ENCODE data around the gene TTC3. TPM values are rescaled to one million over a fixed set of nuclear protein-coding genes. Genes with fewer than 3 reads are reported as not detected.
"Not testable (repeated sequence)": the region's sequence is repeated elsewhere in the genome, so short reads cannot be mapped to it uniquely, and the experiment has no call there.

TTC3 gene
- total and polyA plus RNA-seq, 7 donors = 6.5 to 50.3 (median 25.7) TPM

DNA sequence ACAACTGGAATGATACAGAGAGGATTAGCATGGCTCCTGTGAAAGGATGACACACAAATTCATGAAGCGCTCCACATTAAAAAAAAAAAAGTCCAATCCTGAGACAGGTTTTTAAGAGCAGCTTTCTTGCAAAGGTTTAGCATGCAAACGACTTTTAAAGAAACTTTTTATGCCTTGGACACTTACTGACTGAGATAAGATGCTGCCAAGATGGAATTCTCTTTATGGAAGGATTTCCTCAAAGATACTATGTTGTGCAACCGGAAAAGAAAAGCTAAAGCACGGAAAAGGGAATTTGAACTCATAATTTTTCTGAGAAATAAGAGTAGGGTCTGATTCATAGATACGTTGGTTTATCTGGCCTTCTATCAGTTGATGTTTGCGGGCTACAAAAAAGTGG, 27.5 kb upstream of the TTC3 start:
- no peaks in the 10 kb centered on the region for H3K27me3 ChIP-seq (ENCODE audit: insufficient read depth in 3 of 3, low read length in 2 of 3)
- WGBS, 3 donors = 84 to 89% (median 86%) methylated on average over 6 of the region's 6 CpGs
- no peaks in the 10 kb centered on the region for H3K36me3 ChIP-seq (ENCODE audit: insufficient read depth in 1 of 2, low read depth in 1 of 2)
- ATAC-seq (no peak), DNase-seq (no peak)
- intact Hi-C loops (cut with DNase I) = no loop called here
- H3K4me3 ChIP-seq = no peak overlapping the region
- H3K4me1 ChIP-seq = no peaks in the 10 kb centered on the region
- TF ChIP-seq, protein P1, sequence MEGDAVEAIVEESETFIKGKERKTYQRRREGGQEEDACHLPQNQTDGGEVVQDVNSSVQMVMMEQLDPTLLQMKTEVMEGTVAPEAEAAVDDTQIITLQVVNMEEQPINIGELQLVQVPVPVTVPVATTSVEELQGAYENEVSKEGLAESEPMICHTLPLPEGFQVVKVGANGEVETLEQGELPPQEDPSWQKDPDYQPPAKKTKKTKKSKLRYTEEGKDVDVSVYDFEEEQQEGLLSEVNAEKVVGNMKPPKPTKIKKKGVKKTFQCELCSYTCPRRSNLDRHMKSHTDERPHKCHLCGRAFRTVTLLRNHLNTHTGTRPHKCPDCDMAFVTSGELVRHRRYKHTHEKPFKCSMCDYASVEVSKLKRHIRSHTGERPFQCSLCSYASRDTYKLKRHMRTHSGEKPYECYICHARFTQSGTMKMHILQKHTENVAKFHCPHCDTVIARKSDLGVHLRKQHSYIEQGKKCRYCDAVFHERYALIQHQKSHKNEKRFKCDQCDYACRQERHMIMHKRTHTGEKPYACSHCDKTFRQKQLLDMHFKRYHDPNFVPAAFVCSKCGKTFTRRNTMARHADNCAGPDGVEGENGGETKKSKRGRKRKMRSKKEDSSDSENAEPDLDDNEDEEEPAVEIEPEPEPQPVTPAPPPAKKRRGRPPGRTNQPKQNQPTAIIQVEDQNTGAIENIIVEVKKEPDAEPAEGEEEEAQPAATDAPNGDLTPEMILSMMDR (IDR thresholded peaks at IDR 0.05) = no peak
- H3K9me3 ChIP-seq = no peaks in the 10 kb centered on the region
- no peak overlapping the region for H3K27ac ChIP-seq

DNA sequence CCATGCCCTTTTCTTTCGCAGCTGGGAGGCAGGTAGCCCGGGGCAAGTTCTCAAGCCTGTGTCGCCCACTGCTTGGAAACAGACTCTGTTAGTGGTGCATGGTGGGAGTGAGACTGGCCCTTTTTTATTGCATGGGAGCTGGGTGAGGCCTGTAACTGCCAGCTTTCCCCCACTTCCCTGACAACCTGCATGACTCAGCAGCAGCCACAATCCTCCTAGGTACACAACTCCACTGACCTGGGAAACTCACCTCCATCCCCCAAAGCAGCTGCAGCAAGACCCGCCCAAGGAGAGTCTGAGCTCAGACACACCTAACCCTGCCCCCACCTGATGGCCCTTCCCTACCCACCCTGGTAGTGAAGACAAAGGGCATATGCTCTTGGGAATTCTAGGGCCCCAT, 26.0 kb upstream of the TTC3 start:
- Histone ChIP-seq H3K27me3 (ENCODE audit: insufficient read depth in 3 of 3, low read length in 2 of 3) (no peaks in the 10 kb centered on the region), H3K27ac (no peak overlapping the region), H3K9me3 (no peaks in the 10 kb centered on the region), H3K36me3 (ENCODE audit: insufficient read depth in 1 of 2, low read depth in 1 of 2) (no peaks in the 10 kb centered on the region), H3K4me1 (no peaks in the 10 kb centered on the region), H3K4me3 (no peak overlapping the region)
- intact Hi-C loops (cut with DNase I) = no loop called here
- ATAC-seq = no peak
- WGBS, 3 donors = 93 to 98% (median 97%) methylated on average over 4 of the region's 4 CpGs
- DNase-seq = no peak
- TF ChIP-seq, protein P1 (IDR thresholded peaks at IDR 0.05) = no peak

DNA sequence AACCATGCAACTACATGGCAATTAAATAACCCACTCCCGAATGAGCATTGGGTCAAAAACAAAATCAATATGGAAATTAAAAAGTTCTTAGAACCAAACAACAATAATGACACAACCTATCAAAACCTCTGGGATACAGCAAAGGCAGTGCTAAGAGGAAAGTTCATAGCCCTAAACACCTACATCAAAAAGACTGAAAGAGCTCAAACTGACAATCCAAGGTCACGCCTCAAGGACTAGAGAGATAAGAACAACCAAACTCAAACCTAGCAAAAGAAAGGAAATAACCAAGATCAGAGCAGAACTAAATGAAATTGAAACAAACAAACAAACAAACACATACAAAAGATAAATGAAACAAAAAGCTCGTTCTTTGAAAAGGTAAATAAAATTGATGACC, 23.3 kb upstream of the TTC3 start:
- H3K27me3 ChIP-seq (ENCODE audit: insufficient read depth in 3 of 3, low read length in 2 of 3); H3K36me3 ChIP-seq (ENCODE audit: insufficient read depth in 1 of 2, low read depth in 1 of 2); H3K4me3 ChIP-seq; H3K4me1 ChIP-seq; ATAC-seq; intact Hi-C loops (cut with DNase I); H3K27ac ChIP-seq; H3K9me3 ChIP-seq; DNase-seq: not testable (repeated sequence)
- WGBS, 3 donors = 63 to 92% (median 88%) methylated on average over 3 of the region's 3 CpGs

DNA sequence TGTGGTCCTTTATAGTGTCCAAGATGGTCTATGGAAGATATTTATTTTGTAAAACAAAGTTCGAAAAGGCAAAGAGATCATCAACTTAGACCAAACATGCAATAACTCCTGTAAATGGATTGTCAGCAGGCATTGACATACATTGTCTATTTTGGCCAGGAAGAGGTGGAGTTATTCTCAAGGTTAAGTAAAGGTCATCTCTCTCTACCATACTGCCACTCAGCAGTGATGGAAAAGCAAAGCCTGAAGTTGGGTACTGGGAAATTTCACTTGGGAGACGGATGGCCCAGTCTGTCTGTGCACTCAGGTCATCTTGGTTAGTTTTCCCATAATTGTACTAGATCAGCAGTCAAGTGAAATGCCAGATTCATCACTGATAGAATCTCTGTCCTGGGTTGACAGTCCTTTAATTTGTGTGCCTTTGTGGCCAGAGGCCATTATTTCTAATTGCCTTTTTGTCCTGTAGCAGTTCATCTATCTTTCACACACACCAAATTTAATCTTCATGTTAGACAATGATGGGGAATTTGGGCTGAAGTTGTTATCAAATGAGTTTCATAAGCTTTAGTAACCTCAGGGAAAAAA, 17.7 kb upstream of the TTC3 start:
- intact Hi-C loops (cut with DNase I) = no loop called here
- no peaks in the 10 kb centered on the region for H3K27me3 ChIP-seq (ENCODE audit: insufficient read depth in 3 of 3, low read length in 2 of 3)
- no peaks in the 10 kb centered on the region for H3K4me1 ChIP-seq
- H3K9me3 ChIP-seq = no peaks in the 10 kb centered on the region
- DNase-seq (no peak), ATAC-seq (no peak)
- 78 to 85% (median 82%) methylated on average over 2 of the region's 2 CpGs for WGBS, 3 donors
- H3K4me3 ChIP-seq = no peak overlapping the region
- no peaks in the 10 kb centered on the region for H3K36me3 ChIP-seq (ENCODE audit: insufficient read depth in 1 of 2, low read depth in 1 of 2)
- no peak overlapping the region for H3K27ac ChIP-seq
- TF ChIP-seq, protein P1 (IDR thresholded peaks at IDR 0.05) = no peak

DNA sequence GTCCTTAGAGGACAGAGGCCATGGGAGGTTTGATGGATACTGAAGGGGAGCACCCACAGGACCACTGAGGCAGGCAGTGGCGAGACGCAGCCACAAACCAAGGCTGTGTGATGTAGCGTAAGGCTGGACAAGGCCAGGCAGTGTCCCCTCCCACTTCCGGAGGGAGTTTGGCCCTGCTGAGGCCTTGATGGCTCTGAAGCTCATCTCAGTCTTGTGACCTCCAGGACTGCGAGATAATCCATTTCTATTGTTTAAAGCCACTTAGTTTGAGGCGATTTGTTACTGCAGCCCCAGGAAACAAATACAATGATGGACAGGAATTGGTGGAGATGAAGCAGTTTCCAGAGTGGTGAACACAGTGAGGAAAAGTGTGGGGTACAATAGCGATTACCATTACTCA, 15.4 kb upstream of the TTC3 start:
- TF ChIP-seq, protein P1 (IDR thresholded peaks at IDR 0.05) = no peak
- no peak for ATAC-seq
- intact Hi-C loops (cut with DNase I) = no loop called here

More for the DNA sequence above, 15.4 kb upstream of the TTC3 start:
- no peaks in the 10 kb centered on the region for H3K27me3 ChIP-seq (ENCODE audit: insufficient read depth in 3 of 3, low read length in 2 of 3)
- no peak overlapping the region for H3K4me3 ChIP-seq
- no peaks in the 10 kb centered on the region for H3K4me1 ChIP-seq
- H3K36me3 ChIP-seq (ENCODE audit: insufficient read depth in 1 of 2, low read depth in 1 of 2) = no peaks in the 10 kb centered on the region
- no peak overlapping the region for H3K27ac ChIP-seq
- H3K9me3 ChIP-seq = no peaks in the 10 kb centered on the region
- WGBS, 3 donors = 94 to 96% (median 95%) methylated on average over 7 of the region's 7 CpGs
- DNase-seq = no peak

Data from psoas muscle (tissue), 8 donors.